HG03039 (cell line): Measurements from ENCODE around the gene NUDT12.

Source experiments
- ATAC-seq: cut with Tn5 transposase; IDR thresholded peaks from one replicate; pipeline ENCODE4 v1.9.1; 2021; ENCODE audit warnings: mild to moderate bottlenecking, moderate library complexity; ENCODE audit not compliant: unreplicated experiment

Gene NUDT12

GRCh38 chr5:103562453-103563157 is at the start of gene NUDT12:
Gene NUDT12, minus strand, starts transcription at chr5:103562789. Its CDS starts 2,541 bp downstream, at chr5:103560248.
- peak; percentile 88 for ATAC-seq

DNA sequence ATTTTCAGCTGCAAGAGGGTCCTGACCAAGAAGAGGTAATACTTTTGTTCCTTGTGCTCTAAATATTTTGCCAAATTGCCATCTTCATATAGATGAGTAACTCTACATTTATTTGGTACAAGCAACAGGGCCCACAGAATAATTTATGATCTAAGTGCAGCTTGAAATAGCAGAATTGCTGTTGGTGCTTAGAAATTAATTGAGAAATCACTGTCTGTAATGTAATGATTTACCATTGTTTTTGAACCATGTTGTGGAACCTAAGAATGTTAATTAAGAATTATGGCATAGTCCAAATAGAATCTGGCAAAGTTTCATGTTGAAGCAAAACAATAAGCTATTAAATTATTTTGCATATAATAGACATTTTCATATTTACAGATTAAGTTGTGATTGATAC is 44.8 kb upstream of the NUDT12 start:
- no peak for ATAC-seq

DNA sequence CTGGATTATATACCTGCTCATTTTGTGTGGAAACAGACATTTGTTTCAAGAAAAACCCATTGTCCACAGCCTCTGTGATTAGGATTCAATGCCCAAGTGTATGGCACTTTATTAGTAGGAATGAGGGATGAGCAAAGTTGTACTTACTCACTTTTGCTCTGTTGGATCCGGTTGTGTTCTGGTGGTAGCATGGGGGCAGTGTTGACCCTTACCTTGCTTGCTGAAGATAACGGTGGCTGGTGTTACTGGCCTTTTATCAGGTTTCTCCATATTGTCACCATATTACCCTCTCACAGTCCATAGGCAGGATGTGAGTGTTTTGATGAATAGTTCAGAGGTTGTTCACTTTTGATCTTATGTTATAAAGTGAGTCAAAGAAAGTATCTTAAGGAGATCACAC is 42.7 kb upstream of the NUDT12 start:
- ATAC-seq = no peak

GRCh38 chr5:103602438-103602837 is 39.8 kb upstream of the NUDT12 start:
- ATAC-seq = no peak

GRCh38 chr5:103601314-103601713 is 38.7 kb upstream of the NUDT12 start:
- no peak for ATAC-seq

DNA sequence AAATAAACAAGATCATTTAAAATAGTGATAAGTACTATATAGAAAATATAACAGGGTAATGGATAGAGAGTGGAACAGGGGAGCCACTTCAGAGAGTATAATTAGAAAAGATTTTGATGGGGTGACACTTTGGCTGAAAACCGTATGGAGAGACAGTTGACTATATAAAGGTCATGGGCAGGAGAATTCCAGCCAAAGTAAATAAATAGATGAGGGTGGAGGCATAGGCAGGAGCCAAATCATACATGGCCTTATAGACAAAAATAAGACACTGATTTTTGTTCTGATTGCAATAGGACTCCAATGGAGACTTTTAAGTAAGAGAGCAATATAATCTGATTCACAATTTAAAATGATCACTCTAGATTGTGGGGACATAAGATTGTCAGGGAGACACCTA is 37.5 kb upstream of the NUDT12 start:
- no peak for ATAC-seq

- no peak for ATAC-seq
Measured at GRCh38 chr5:103598997-103599566, 36.5 kb upstream of the NUDT12 start.

- no peak for ATAC-seq
Measured at GRCh38 chr5:103590221-103590620, 27.6 kb upstream of the NUDT12 start.

DNA sequence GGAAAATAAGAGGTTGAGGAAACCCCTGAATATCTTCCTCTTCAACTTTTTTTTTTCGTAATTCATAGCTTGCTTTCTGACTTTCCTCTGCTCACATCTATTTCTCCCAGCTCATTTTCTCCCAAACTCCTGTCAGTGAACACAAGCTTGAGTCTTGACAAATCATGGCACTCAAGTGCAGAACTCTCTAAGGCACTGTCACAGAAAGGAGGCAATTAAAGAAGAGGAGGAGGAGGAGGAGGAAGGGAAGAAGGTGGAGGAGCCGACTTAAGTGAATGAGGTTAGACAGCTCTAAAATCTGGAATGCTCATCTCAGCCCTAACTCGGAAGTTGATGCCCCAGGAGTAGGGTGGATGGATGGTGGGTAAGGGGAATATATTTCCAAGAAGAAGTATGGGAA is 27.2 kb upstream of the NUDT12 start:
- ATAC-seq = no peak

GRCh38 chr5:103589357-103589756 is 26.8 kb upstream of the NUDT12 start:
- ATAC-seq = no peak

DNA sequence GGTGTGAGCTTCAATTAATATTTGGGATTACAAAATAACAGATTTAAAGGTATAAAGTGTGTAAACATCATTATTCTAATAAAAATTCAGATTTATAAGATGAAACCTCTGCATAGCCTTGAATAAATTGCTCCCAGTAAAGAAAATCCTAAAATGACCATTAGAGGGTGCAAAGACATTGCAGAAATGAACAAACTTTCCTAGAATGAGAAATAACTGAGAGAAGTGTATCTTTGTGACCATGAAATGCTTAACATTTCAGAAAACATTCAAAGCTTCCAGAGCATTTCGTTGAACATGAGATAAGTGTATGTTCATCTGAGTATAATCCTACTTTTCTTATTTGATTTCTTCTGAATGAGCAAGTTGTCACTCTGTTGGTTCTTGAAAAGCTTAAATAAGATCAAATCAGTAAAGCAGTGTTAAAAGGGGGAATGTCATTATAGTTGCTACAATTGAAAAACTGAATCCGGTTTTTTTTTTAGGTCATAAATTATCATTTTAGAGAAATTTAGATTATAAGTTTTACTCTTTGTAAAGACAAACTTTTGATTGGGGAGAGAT is 24.7 kb upstream of the NUDT12 start:
- no peak for ATAC-seq

DNA sequence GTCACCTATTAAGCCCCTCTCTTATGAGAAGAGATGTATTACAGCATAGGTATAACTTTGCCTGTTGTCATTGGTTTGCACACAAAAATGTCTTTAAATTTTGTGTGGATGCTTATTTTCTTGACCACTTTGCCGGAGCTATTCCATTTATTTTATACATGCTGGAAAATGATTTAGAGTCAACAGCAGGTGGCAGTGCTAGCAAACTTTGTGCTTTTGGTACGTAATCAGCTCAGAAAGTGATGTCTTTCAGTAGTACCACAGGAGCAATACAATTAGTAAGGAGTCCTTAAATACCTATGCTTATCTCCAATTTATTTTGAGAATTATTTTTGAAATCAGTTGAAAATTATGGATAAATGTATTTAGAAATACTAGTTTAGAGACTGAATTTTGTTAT is 19.8 kb upstream of the NUDT12 start:
- no peak for ATAC-seq

- no peak for ATAC-seq
Measured at GRCh38 chr5:103573411-103573810, 10.8 kb upstream of the NUDT12 start.

DNA sequence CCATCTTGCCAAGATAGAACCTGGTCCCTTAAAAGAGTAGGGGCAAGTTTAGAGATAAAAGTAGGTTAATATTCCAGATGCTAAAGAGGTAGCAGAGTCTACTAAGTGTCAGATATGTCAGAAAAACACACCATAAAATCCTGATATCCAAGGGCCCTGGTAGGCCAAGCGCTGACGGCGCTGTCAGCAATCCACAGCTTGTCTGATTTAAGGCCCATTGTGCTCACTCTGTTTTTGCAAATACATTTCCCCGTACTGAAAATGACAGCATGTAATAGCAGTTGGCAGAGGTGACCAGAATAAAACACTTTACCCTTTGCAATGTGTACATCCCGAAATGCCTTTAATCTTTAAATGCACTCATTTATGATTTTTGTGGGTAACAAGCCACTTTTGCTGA is 9.9 kb upstream of the NUDT12 start:
- ATAC-seq = no peak

- ATAC-seq = no peak
Measured at GRCh38 chr5:103571730-103572129, 9.1 kb upstream of the NUDT12 start.

GRCh38 chr5:103569313-103570060 is 6.9 kb upstream of the NUDT12 start:
- ATAC-seq = no peak

GRCh38 chr5:103565719-103566118 is 3.1 kb upstream of the NUDT12 start:
- ATAC-seq = no peak

GRCh38 chr5:103561685-103562452 is 720 bp downstream of the NUDT12 start:
- ATAC-seq = peak; percentile 31

DNA sequence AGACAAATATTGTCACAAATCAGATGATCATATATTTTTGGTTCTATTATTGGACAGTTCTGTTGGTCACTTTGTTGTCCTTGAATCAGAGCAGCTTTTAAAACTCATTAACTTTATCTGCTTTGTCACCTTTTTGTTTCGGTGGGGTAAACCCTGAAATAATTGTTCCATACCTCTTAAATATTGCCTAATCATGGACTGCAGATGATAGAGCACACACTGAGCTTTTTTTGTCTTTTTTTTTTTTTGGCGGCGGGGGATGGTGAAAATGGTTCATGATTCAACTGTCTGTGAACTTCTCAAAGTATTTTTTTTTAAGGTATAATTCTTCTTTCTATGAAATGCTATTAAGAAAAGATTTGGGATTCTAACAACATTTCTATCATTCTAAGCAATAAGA is 1.8 kb downstream of the NUDT12 start:
- ATAC-seq = no peak

- no peak for ATAC-seq
Measured at GRCh38 chr5:103546858-103547257, 15.7 kb downstream of the NUDT12 start.

GRCh38 chr5:103542441-103542840 is 20.1 kb downstream of the NUDT12 start:
- ATAC-seq = no peak
